Esophagus muscularis mucosa (tissue), 4 donors: ENCODE measurements around the gene PCNX1.

Experiments
- CTCF ChIP-seq, 3 experiments: fragments of 200-600 bp in 2 of 3; fragments of 450-650 bp in 1 of 3; sonication (generic) in 2 of 3; IDR thresholded peaks; one replicate each; pipeline ENCODE4 v1.5.1; 2017 to 2019; ENCODE audit warnings: antibody characterized with exemption in 3 of 3, mild to moderate bottlenecking in 2 of 3, moderate library complexity in 1 of 3
- EP300 ChIP-seq: sonication (generic); formaldehyde crosslinking; IDR thresholded peaks from one replicate; pipeline ENCODE4 v1.6.1; 2017; ENCODE audit warnings: antibody characterized with exemption
- POLR2A ChIP-seq: fragments of 450-650 bp; IDR thresholded peaks from one replicate; pipeline ENCODE4 v1.6.1; 2017; ENCODE audit warnings: antibody characterized with exemption, moderate library complexity, mild to moderate bottlenecking, low read depth
- POLR2AphosphoS5 ChIP-seq, 2 donors: sonication (generic); formaldehyde crosslinking; IDR thresholded peaks; one replicate each; pipeline ENCODE4 v1.6.1; 2017; ENCODE audit warnings: antibody characterized with exemption in 2 of 2

DNA sequence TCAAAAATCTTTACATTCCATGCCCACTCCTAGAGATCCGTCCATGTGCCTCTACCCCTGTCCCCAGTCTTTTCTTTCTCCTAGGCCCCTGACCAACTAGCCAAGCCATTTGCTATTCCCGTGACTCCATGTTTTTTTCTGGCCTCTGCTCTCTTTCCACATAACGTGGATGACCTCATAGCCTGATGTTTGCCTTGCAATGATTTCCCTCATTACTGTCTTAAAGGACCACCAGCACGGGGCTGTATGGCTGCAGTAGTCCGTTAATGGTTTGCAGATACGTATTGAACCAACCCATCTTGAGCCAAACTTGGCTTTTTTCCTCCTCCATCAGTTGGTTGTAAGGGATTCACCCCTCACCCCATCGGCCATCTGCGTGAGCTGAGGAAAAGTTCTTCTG, 226.0 kb downstream of the PCNX1 start:
- TF ChIP-seq CTCF (IDR thresholded peaks at IDR 0.05) (no peak), EP300 (no peak), POLR2AphosphoS5 (IDR thresholded peaks at IDR 0.05) (no peak), POLR2A (no peak)
